HG02938 (cell line): ENCODE data around the gene EFNA1.

Experiments used
- ATAC-seq: cut with Tn5 transposase; IDR thresholded peaks from one replicate; pipeline ENCODE4 v1.9.1; 2021; ENCODE audit warnings: mild to moderate bottlenecking, moderate library complexity; ENCODE audit not compliant: unreplicated experiment

The EFNA1 gene, protein sequence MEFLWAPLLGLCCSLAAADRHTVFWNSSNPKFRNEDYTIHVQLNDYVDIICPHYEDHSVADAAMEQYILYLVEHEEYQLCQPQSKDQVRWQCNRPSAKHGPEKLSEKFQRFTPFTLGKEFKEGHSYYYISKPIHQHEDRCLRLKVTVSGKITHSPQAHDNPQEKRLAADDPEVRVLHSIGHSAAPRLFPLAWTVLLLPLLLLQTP

DNA sequence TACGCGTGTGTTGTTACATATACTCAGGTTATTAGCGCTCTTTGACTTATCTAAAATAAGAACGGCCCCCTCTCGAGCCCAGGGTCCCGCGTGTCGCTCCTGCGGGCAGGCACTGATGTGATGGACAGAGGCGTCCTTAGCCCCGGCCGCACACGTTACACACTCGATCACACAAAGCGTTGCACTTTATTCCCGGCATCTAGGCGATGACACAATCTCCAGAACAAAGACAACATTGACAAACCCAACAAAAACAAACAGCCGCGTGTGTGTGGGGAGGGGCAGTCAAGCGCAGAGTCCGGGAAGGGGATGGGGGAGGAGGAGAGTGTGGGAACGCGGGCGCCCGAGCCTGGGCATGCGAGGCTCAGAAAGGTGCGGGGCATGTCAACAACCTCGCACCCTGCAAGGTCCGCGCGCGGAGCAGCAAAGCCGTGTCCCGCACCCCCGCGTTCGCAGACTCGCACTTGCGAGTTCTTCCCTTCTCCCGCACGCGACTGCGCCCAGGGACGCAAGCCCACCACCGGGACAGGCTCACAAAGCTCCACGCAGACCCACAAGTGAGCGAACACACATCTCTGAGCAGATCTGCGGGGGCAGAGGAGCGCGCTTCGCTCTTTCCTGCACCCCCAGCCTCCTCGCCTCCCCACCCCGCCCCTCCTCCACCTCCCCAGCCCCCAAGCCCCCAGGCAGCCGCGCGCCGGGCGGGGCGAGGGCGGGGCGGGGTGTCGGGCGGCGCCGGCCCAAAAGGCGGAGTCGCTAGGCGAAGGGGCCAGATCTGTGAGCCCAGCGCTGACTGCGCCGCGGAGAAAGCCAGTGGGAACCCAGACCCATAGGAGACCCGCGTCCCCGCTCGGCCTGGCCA is at the start of gene EFNA1:
EFNA1 (plus strand) TSS at position 772 of the 862 bp plus-strand sequence. CDS start 102 bp downstream, outside the sequence.
- no peak for ATAC-seq

DNA sequence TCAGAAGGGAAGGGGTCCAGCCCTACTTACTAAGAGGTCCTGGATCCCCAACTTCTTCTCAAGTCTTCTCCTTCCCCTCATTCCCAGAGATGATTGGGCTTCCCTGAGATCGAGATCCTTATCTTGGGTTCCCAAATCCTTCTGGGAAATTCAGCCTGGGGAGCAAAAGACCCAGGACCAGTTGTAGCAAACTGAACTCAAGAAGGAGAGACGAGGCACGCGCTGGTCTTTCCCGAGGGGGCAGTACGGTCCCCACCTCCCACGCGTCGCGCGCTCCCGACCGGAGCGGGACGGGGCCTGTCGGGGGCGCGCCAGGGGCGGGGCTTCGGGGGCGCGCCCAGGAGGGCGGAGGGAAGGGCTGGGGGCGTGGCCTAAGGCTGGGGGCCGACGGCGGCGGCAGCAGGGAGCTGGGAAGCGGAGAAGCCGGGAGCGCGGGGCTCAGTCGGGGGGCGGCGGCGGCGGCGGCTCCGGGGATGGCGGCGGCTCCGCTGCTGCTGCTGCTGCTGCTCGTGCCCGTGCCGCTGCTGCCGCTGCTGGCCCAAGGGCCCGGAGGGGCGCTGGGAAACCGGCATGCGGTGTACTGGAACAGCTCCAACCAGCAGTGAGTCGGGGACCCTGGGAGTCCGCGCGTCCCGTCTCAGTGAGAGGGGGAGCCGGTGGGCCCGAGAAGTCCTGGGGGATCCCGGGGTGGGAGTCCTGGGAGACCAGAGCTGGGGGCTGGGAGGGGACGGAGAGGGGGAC is 49.0 kb upstream of the EFNA1 start, which contains the start of gene EFNA3:
EFNA3 (plus strand) TSS at position 369 of the 741 bp plus-strand sequence; CDS start at position 474, 105 bp downstream.
- ATAC-seq = no peak

DNA sequence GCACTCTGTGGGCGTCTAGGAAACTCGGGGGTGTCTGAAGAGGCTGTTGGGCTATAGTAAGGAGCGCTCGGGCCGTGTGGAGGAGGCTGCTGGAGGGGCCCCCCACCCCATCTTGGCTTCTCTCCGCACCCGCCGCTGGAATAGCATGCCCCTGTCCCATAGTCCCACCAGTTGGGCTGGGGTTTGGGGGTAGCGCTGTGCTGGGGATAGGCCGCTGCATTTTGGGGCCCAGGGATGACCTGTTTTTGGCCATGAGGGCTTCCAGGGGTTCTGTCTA is 48.5 kb upstream of the EFNA1 start:
- no peak for ATAC-seq

DNA sequence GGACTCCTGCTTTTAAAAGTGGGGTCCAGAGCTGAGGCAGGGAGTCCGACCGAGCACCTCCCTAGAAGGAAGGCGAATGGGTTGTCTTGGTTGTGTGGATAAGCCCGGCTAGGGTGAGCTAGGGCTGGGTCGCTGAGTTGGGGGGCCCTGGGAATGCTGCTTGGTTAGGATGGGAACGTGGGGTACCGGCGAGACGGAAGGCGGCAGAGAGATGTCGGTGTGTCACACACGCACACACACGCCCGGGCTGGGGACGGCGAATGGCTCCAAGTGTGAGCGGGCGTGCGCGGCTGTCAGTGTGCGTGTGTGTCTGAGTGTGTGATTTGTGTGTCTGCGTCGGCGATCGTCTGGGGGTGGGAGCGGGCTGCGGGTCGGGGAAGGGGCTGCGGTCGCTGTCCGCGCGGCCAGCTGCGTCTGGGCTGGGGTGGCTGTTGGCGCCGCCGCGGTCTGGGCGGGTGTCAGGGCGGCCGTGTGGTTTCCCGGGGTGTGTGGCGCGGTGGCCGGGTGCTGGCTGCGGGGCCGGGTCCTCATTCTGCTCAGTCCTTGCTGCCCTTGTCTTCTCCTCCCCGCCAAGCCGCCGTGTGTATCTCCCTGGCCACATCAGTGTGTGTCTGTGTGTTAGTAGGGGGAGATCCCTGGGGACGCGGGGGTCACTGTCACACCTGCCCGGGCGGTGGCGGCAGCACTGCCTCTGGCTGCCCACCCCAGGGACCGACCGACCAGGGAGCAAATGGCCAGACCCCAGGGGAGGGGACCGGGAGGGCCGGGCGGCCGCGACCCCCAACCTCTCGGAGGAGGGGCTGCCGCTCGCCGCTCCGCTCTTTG is 48.0 kb upstream of the EFNA1 start:
- ATAC-seq = no peak

DNA sequence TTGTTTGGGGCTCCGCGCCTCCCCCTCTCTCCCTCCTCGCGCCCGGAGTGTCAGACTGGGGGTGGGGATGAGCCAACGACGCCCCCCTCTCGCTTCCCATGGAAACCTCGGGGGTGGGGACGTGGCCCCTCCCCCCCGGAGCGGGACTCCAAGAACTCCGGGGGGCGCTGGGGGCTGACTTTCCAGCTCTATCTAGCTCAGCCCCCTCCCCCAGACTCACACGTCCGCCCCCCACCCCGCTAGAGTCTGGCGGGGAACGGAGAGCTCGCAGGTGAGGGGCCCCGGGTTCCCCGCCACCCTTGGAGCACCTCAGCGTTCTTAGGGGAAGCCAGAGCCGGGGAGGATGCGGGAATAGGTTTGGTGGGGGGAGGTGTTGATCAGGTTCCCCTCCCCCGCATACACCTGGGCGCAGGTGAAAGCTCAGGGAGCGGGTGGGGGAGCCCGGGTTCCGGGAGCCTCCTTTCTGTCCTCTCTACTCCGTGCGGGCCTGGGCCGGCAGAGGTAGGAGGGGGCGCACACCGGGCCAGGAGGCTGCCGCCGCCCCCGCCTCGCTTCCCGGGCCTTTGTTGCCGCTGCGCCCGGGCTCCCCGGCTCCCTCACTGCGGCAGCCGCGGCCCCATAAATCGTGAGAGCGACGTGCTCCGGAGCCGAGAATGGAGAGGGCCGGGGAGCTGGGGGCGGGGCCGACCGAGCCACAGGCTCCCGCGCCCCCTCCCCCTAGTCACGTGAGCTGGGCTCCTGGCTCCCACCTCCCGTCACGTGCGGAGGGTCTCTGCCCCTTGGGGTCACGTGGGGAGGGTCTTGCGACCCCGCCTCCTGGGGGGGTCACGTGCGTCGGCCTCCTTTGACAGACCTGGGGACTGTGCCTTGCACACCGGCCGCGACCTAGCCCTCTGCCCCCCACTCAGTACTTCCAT is 47.1 kb upstream of the EFNA1 start:
- no peak for ATAC-seq

DNA sequence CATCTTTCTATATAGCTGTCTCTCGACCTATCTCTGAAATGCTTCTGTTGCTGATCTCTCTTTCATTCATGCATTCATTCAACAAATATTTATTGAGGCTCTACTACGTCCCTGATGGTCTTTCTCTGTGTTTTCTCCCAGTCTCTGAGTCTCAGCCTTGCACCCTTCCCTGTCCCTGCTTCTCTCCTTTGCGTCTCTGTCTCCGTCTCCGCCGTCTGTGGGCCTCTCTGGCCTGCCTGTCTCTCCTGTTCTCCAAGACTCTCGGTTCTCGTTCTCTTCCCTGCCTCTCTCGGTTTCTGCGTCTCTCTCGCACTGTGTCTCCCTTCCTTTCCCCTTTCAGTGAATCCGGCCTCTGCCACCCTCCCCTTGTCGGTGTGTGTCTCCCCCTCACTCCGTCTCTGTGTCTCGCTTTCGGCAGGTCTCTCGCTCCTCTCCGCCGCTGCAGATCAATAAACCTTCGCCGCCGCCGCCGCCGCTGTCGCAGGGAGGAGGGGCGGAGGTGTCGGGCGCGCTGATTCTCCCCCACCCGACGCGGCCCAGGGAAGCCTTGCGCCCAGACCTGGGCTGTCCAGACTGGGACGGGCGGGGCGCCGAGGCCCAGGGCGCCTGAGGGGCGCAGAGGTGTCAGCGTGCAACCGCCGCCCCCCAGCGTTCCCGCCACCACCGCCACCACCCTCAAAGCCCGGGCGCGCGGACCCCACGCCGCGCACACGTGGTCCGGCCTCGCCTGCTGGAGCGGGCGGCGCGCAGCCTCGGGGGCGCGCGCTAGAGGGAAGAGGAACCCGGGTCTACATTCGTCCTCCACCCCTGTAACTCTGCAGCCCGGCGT is 46.0 kb upstream of the EFNA1 start:
- no peak for ATAC-seq

DNA sequence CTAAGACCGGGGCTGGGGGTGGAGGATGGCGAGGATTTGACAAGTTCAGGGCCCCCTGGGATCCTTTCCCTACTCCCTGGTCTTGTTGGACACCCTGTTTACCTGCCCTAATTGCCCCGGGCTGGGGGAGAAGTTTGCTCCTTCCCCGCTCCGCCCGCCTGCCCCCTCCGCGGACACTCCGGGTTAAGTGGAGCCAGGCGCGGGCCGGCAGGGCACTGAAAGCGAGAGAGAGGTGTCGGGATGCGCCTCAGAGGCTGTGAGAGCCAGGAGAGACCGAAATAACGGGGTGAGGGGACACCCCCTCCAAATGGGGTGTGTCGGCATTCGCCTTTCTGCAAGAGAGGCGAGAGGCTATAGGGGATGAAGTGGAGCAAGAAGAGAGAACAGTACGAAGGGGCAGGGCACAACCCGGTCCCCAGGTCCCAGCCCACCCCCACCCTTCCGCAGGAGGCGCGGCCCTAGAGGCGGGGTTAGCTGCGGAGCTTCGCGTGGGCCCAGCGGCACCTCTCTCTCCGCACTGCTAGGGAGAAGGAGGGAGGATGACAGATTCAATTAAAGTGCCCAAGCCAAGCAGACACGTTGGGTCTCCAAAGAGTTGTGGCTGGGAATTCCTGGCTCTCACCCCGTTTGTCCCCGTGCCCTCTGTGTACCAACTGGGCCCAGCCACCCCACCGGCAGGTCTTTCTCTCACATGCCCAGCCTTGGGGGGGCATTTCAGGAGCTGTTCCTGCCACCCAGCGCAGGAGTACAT is 45.2 kb upstream of the EFNA1 start:
- no peak for ATAC-seq

DNA sequence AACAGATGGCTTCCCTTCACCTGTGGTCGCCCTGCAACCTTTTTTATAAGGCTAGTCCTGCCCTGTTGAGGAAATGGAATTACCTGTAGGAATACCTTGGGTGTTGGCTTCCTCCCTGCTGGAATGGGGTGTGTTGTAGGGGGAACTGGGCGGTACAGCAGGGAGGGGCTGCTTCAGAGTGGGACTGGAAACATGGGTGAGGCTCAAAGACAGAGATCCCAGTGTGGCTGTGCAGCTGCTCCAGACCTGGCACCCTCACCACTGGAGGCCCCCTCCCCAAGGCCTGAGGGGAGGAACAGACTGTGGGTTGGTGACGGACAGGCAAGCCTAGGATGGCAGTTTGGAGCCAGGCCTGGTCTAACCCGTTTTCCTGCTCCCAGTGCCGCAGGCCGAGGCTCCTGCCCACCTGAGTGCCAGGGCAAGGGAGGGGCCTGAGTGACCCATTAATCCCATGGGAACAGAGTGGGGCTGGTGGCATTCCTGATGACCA is 44.6 kb upstream of the EFNA1 start:
- ATAC-seq = no peak

DNA sequence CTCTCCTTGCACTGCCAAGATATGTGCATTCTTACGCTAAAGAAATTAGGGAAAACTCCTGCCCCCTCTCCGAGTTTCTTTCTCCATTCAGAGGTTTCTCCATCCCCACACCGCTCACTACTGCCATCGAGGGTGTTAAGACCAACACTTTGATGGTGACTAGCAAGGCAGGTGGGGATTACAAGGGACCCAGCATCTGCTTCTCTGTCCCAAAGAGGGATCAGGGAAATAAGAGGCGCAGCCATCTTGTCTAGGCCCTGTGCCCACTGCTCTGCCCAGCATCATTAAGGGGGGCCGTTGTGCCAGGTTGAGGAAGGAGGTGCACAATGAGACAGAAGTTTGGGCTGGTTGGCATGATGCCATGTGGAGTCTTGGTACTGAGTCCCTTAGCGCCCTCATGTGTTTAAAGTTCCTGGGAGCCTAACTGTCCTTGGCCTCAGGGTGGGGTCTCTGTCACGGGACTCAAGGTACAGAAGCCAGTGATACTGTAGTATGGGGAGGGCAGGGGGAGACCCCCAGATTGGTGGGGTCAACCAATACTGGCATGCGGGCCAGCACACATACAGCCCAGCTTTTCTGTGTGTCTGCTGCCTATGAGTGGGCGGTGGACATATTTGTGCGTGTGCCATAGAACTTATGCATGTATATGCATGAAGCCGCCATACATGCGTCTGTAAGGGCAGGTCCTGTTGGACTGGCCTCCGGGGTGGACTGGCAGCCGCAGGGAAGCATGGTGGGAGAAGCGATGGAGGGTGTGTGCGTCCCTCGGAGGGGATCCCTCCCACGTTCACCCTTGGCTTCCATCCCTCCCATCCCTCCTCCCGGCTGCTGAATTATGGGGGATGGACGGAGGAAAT is 43.6 kb upstream of the EFNA1 start:
- no peak for ATAC-seq

DNA sequence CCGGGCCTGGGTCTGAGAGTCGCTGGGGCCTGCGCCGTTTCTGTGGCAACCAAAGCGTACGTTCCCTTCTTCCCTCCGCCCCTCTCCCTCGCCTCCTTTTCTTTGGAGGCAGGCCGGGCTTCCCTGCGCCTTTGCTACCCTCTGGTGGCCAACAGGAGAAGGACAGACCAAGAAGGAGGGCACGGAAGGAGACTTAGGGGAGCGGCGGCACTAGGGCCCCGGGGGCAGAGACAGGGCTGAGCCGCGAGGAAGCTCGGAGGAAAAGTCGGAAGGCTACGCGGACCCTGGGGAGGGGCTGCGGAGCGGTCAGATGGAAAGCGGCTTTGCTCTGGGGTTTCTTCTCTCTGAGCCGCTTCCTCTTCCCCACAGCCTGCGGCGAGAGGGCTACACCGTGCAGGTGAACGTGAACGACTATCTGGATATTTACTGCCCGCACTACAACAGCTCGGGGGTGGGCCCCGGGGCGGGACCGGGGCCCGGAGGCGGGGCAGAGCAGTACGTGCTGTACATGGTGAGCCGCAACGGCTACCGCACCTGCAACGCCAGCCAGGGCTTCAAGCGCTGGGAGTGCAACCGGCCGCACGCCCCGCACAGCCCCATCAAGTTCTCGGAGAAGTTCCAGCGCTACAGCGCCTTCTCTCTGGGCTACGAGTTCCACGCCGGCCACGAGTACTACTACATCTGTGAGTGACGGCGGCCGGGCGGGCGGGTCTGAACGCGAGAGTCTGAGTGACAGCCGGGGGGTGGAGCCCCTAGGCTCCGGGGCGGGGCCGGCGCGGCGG is 42.8 kb upstream of the EFNA1 start:
- ATAC-seq = peak; percentile 74

DNA sequence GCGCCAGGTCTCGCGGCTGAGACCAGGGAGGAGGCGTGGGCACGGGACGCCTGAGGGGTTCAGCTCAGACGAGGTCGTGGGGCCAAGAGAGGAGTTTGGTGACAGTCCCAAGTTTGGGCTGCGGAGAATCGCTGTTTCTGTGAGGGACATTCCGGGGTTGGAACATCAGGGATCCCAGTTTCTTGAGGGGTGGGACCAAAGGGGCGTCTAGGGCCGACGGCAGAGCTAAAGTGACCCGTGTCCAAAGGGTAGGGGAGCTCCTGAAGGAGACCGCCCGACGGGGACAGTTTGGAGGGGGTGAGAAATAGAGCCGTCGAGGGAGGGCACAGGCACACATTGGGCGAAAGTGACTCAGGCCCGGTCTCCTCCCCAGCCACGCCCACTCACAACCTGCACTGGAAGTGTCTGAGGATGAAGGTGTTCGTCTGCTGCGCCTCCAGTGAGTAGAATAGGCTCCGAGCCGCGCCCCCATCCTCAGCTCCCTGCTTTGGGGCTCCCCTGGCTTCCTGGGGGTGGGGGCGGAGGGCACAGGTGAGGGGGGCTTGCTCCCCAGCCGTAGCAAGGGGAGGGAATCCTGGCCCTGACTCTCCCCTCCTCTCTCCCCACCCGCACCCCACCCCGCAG is 42.1 kb upstream of the EFNA1 start:
- no peak for ATAC-seq

DNA sequence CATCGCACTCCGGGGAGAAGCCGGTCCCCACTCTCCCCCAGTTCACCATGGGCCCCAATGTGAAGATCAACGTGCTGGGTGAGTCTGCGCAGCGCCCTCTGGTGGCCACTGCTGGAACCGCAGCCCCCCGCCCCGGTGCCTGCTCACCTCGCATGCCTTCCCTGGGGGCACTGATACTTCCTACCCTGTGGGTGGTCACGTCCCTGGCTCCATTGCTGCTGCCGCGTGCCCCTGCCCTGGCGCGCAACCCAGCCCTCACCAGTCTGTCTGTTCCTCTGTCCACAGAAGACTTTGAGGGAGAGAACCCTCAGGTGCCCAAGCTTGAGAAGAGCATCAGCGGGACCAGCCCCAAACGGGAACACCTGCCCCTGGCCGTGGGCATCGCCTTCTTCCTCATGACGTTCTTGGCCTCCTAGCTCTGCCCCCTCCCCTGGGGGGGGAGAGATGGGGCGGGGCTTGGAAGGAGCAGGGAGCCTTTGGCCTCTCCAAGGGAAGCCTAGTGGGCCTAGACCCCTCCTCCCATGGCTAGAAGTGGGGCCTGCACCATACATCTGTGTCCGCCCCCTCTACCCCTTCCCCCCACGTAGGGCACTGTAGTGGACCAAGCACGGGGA is 41.4 kb upstream of the EFNA1 start:
- ATAC-seq = no peak

DNA sequence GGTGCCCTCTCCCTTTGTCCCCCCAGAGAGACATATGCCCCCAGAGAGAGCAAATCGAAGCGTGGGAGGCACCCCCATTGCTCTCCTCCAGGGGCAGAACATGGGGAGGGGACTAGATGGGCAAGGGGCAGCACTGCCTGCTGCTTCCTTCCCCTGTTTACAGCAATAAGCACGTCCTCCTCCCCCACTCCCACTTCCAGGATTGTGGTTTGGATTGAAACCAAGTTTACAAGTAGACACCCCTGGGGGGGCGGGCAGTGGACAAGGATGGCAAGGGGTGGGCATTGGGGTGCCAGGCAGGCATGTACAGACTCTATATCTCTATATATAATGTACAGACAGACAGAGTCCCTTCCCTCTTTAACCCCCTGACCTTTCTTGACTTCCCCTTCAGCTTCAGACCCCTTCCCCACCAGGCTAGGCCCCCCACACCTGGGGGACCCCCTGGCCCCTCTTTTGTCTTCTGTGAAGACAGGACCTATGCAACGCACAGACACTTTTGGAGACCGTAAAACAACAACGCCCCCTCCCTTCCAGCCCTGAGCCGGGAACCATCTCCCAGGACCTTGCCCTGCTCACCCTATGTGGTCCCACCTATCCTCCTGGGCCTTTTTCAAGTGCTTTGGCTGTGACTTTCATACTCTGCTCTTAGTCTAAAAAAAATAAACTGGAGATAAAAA is 40.7 kb upstream of the EFNA1 start:
- ATAC-seq = no peak

DNA sequence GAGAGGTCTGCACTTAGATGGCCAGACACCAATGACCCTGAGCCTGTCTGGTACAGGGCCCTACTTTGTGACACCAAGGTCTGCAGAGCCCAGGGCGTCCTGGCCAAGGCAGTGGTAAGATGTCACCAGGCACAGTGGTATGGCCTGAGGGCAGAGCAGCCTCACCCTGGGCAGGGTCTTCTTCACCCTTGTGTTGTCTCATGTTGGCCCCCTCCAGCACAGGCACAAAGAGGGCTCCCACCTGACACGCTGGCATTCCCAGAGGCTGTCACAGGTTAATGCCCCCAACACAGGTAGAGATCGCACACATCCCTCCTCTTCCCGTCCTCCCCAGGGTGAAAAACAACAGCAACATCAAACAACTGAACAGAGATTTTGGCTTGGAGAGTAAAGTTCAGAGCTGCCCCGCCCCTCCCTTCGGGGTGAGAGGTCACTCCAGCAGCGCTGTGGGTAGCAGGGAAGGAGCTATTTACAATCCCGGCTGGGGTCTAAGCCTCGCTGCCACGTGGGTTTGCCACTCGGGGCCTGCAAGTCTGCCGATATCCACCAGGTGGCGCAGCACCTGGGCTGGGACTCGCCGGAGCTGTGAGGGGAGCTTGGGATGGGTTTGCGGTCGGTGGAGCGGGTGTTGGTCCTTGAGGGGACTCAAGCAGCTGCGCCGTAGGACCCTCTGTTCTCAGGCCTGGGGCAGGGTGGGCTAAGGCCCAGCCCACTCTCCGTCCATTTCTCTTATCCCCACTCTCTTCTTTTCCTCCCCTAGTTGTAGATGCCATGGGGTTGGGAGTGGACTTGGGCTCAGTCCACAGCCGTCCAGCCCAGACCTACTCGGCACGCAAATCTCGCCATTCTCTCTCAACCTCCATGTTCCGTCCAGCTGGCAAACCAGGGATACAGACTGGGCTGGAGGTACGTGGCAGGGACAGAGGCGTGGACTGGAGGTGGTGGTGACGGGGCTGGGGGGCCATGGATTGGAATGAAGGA is 36.3 kb upstream of the EFNA1 start:
- no peak for ATAC-seq
